GM04503 (cell line): ENCODE measurements around the gene AACS.
"Not testable (repeated sequence)": the region's sequence is repeated elsewhere in the genome, so short reads cannot be mapped to it uniquely, and the experiment has no call there.

Source experiments
- DNase-seq: peaks from one replicate; pipeline ENCODE4 v3.0.0-alpha.2; 2012; ENCODE audit warnings: low read depth

AACS gene

DNA sequence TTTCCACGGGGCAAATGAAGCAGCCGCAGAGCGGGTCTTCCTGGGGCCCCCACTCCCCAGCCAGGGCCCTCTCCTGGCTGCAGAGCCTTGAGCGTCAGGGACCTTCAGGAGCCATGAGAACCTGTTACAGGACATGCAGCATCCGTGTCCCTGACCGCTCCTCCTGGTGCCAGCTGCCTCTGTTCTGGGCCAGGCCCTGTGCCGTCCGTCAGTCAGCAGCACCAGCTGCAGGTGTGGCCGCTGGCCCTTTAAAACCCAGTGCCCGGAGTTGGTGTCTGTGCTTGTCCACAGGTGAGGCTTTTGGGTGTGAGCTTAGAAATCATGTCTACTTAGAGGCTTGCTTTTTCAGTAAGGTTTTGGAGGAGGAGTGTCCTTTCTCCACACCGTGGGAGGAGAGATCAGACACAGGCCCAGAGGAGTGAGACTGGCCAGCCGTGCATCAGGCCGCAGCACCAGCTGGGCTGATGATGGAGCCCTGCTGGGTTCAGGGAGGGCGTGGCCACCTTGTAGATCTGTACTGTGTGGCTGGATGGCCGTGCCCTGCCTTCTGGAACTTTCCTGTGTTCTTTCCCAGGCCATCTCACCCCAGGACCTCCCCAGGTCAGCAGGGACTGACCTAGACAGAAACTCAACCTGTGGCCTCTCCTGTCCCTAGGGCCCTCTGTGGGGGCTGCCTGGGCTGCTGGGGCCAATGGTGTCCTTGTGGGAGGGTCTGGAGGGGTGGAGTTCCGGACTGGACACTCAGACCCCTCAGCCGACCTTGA lies 27.1 kb downstream of the AACS start:
- DNase-seq, result no peak

DNA sequence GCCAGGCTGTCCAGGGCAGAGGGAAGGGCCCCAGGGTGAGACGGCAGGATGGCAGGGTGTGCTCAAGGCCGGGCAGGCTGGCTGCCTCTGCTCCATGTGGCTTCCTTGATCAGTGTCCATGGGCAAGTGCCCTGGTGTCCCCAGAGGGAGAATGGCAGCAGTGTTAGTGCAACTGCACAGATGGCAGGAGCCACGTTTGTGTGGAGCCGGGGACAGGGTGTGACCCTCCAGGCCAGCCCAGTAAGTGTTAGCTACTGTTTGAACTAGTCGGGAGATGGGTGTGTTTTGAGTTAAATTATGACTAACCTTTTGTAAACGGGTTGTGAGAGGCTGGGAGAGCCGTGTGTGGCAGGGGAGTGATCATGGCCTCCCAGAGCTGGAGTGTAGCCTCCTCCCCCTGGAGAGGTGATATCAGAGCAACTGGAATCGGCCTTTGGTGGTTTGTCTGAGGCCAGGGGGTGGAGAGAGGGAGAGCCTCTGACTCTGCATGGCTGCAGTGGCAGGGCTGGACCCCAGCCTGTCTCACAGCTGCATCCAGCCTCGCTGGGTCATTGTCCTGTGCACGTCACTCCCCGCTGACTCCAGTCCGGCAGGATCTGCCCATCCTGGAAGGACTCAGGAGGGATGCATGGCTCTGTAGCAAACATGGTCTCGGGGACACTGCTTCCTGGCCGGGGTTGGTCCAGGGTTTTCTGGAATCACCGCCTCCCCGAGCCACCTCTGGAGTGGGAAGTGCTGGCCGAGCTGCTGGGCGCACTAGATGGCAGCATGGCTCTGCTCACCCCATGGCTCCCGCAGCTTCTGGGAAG lies 27.8 kb downstream of the AACS start:
- DNase-seq, result no peak

DNA sequence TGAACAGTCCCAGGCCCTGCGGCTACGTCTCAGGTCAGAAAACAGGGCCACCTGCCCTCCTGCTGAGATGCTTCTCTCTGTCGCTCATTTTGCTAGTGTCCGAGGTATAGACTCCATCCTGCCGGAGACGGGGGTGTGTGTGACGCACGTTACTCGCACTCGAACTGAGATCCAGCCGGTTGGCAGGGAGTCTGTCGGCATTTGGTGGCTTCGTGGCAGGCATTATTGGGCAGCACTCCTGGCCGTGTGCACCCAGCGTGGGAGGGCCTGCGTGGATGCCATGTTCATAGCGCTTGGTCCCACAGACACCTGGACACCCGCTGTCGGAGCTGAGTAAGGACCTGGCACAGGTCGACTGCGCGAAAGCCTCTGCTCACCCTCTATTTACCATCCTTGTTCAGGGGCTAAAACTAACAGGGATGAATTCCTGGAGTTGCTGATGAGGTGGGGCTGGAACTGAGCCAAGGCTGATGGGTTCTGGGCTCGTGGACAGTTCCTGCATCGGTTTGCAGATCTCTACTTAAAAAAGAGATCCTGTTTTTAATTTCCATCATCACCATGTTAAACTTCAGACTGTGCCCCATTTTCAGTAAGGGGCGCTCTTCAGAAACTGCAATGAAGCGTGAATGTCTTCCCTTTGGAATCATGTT lies 28.6 kb downstream of the AACS start:
- no peak for DNase-seq

GRCh38 chr12:125096894-125097293 lies 31.7 kb downstream of the AACS start:
- DNase-seq, result no peak

- DNase-seq, result no peak
These were observed 32.2 kb downstream of the AACS start for GRCh38 chr12:125097427-125097826.

DNA sequence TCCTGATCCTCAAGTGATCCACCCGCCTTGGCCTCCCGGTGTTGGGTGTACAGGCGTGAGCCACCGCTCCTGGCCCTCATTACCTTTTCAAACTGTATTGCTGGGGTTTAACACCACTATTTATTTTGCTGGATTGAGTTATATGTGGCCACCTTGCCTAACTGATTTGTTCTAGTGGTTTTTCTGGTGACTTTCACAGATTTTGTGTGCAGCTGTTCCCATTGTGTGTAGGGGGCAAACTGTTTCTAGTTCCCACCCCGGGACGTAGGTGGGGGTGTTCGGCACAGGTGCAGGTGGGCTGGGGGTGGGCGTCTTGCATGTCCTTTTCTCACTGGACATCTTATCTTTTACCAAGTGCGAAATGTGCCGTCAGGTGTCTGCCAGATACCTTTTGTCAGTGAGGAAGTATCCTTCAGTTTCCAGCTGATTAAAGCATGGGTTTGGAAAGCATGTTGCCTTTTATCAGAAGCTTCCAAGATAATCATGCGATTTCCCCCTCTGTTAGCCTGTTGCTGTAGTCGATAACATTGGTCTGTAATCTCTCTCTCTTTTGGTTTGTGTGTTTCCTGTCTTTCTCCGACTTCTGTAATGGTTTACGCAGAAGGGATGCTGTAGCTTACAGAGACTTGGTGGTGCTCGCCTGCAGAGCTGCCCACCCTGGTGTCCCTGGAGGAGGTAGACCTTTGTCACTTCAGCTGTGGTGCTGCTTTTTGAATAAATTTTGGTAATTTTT lies 33.6 kb downstream of the AACS start:
- no peak for DNase-seq

DNA sequence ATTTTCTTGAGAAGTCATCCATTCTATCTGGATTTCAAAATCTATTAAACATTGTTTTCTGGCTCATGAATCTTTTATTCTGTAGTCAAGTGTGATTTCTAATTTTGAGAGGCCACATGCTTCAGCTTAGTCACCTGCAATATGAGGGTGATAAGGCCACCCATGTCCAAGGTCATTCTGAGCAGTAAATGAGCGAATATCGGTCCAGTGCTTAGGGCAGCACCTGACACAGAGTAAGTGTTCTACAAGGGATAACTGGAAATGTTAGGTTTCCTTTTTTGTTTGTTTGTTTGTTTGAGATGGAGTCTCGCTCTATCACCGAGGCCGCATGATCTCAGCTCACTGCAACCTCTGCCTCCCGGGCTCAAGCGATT lies 34.2 kb downstream of the AACS start:
- DNase-seq, result no peak

DNA sequence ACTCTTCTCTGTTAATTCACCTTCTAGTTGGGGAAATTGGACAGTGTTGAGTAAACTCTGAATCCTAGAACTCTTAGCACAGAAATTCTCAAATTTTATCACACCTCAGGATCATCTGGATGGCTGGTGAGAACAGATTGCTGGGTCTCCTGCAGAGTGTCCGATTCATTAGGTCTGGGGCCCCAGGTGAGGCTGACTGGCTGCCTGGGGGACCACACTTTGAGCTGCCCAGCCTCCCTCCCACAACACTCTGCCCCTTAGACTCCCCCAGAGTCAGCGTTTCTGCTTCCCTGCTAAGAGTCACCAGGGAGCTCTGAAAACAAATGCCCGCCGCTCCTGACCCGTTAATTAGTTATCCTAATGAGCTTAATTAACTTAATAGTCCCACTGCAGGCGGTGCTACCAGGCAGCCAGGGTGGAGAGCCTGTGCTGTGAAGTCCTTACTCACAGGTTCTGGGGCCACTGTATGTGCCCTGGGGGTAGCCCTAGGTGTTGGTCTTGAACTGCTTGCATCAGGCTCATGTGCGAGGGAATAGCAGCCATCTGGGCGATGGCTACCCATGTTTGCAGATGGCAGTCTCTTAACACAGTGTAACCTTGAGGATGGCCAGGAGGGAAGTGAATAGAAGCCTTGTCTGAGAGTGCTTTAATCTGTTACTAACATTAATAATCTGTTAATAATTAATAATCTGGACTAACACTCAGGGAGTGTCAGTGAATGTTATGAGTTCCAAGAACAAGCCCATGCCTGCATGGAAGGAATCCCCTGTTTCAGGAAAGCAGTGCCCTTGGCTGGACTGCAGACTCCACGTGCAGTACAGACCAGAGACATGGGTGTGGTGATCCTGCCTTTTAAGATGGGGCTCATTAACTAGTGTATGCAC lies 35.6 kb downstream of the AACS start:
- no peak for DNase-seq

GRCh38 chr12:125104982-125105381 lies 39.7 kb downstream of the AACS start:
- DNase-seq, result no peak

DNA sequence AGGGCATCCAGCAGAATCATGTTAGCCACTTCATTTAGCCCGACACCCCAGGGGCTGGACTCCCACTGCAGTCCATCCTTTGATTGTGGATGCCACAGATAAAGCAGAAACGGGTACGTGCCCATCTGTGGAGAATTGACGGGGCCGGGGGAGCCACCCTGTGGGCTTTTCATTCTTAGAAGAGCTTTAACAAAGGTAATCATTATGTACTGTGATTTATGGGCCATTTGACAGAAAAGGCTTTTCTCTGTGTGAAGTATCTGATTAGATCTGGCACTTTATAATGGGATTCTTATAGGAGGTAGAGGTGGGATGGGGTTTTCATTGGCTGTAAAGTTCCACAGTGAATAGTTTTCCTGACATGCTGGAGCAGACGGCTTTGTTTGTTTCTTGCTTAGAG lies 40.4 kb downstream of the AACS start:
- no peak for DNase-seq

DNA sequence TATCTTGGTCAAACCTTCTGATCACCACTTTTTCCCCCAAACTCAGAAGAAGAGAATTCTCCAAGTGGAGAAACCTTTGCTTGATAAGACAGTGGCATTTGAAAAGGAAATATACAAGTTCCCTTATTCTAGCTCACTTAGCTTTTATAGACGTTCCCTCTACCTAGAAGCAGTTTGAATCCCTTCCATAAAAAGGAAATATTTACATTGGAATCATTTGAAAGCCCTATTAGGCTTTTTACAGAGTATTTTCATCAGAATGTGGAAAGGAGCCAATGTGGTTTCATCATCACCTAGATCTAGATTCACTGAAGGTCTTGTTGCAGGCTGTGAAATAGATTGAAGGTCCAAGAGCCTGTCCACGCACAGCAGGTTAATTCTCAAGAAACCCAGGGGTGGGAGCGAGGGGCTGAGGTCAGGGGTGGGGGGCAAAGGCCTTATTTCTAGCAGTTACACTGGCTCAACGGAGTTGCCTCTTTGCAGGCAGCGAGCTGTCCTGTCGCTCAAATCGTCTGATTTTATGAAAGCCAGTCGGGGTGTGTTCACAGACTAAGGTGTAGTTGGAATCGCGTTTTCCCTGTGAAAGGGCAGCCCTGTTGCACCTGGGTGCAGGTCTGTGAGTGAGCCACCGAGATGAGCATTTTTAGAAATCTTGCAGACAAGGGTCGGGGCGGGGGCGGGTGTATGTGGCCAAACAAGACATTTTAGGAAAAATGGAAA lies 45.6 kb downstream of the AACS start:
- DNase-seq, result no peak

DNA sequence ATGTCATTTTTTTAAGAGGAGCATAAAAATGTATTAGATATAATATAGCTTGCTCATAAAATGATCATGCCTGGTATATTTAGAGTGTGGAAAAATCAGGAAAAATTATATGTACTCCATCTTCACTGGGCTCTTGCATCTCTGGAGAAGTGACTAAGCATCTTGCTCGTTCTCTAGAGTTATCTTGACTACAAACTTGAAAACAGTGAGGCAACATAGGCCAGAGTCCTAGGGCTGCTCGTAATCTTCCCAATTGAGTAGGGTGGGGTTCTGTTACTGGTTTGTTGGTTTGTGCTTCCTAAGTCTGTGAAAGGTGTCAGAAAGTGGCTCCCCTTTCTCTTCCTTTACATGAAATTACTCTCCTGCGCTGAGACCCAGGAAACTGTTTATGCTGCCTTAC lies 46.2 kb downstream of the AACS start:
- no peak for DNase-seq

GRCh38 chr12:125112614-125113013 lies 47.4 kb downstream of the AACS start:
- not testable (repeated sequence) for DNase-seq

DNA sequence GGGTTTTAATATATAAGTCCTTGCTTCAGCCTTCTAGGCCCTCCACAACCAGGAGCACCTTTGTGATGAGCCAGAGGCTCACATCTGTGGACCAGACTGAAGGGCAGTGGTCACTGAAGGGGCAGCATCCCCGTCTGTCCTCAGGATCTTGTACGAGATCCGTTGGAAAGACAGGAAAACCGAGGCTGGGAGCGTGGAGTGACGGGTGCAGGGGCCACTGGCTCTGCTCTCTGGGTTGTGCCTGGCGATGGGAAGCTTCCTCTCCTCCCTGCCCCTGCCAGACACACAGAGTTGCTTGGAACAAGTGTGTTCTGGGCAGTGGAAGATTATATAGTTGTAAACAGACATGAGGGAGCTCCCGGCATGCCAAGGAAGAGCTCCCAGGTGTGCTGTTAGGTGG lies 48.0 kb downstream of the AACS start:
- DNase-seq, result no peak

DNA sequence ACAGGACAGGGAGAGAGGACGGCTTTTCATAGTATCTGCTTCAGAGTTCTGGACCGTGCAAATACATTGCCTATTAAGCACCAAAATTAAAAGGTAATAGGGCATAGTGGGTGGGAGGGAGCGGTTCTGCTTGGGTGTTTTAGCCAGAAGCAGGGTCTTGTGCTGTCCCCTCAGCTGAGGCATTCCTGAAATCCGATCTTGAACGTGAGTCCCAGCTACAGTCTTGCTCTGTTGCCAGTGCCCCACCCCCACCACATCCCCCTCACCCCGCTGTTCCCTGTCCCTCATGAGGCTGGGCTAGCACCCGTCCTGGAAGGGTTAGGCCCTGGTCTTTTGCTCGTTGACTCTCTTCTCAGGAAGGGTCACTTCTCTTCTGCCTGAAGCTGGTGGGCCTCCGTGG lies 48.6 kb downstream of the AACS start:
- no peak for DNase-seq

- DNase-seq, result no peak
These were observed 49.3 kb downstream of the AACS start for GRCh38 chr12:125114365-125115141.

DNA sequence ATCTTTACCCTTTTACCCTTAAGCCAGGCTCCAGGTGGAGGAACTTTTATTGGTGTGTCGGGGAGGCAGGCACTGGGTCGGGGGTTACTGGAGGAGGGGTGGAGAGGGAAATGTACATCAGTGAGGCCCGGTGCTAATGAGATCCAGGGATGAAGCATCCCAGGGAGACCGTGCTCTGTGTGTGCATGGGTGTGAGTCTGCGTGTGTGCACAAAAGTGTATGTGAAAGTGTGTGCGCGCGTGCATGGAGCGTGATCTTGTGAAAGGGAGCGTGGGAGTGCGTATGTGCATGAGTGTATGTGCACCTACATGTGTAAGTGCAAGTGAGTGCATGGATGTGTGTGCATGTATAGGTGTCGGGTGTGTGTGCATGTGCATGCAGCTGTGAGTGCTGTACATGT lies 55.3 kb downstream of the AACS start:
- DNase-seq, result no peak

GRCh38 chr12:125121106-125121505 lies 55.9 kb downstream of the AACS start:
- DNase-seq, result no peak

DNA sequence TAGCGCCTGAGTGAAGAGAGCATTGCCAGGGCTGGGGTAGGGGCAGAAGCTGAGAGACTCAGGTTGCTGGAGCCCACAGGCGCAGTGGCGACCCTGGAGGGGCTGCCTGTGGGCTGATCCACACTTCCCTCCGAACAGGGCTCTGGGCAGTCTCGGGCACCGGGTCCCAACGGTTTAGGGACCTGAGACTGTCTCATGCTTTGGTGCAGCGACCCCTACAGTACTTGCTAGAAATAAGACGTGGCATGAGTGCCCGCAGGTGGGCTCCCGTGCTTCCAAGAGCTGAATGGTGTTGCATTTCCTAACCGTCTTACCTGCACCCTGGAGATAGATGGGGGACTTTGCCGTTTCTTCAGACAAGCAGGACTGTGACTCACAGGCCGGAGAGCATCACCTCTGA lies 57.4 kb downstream of the AACS start:
- no peak for DNase-seq
